Measurements from ENCODE around the gene NLGN1. TPM values are rescaled to one million over a fixed set of nuclear protein-coding genes. Genes with fewer than 3 reads are reported as not detected.

NLGN1 gene
- total and polyA plus RNA-seq, 7 experiments from 2014 or later, result not detected

DNA sequence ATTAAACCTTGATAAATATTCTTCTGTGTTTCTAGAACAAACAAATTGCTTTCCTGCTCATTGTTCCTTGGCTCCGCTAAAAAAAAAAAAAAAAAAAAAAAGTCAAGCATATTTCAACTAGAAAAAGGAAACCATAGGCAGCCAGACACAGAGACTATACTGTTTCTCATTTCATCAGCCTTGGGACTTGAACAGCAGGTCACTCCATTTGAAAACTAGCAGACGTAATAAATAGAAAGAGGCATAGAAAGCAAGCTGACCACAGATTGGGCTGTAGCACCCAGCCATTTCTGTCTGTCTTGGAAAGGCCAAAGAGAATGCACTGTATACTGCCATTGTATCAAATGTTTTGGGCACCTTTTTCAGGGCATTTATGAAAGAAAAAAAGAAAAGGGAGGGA, 697.1 kb downstream of the NLGN1 start:
- no peaks in the 10 kb centered on the region for H3K4me1 ChIP-seq (ENCODE audit: control insufficient read depth in 2 of 2, insufficient read depth in 2 of 2, low read length in 2 of 2)
- no peaks in the 10 kb centered on the region for H3K4me1 Mint-ChIP-seq
- no peaks in the 10 kb centered on the region for H3K36me3 Mint-ChIP-seq
- ChIA-PET POLR2A (no interaction called here), CTCF (no interaction called here)
- ATAC-seq, result no peak
- H3K4me3 ChIP-seq (ENCODE audit: low read length), result no peak overlapping the region
- no peak for DNase-seq
- intact Hi-C loops (cut with micrococcal nuclease), result no loop called here
- H3K27ac ChIP-seq (ENCODE audit: low read depth, low read length), result no peak overlapping the region
- no peaks in the 10 kb centered on the region for H3K27me3 ChIP-seq (ENCODE audit: control insufficient read depth in 2 of 2, insufficient read depth in 2 of 2, low read length in 2 of 2)
- H3K36me3 ChIP-seq (ENCODE audit: control insufficient read depth in 2 of 3, insufficient read depth in 3 of 3, low read length in 3 of 3), result no peaks in the 10 kb centered on the region
- no peak overlapping the region for H3K4me3 Mint-ChIP-seq
- no peak overlapping the region for H3K27ac Mint-ChIP-seq
- no peaks in the 10 kb centered on the region for H3K9me3 ChIP-seq (ENCODE audit: control insufficient read depth in 2 of 3, low read length in 3 of 3)
- H3K27me3 Mint-ChIP-seq, result no peaks in the 10 kb centered on the region
- peaks cover 0 to 5% (median 0%) of the 10 kb centered on the region in 11 donors for H3K9me3 Mint-ChIP-seq

DNA sequence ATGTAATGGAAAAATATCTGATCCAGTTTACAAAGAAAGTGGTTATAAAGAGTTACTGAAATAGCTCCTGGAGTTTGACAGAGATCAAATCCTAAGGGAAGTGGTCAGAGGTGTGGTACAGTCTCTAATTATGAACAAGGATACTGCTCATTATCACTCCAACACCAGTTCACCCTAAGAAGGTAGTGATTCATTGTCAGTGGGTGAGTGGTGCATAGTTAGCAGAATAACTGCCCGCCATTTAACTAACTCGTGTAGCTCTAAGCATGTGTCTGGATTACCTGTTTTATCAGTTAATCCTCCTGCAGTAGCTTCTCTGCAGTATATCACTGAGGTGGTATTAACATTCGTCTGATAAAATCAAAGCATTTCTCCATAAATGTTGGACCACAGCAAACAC, 700.1 kb downstream of the NLGN1 start:
- H3K27me3 Mint-ChIP-seq, result no peaks in the 10 kb centered on the region
- CTCF ChIA-PET, result no interaction called here

DNA sequence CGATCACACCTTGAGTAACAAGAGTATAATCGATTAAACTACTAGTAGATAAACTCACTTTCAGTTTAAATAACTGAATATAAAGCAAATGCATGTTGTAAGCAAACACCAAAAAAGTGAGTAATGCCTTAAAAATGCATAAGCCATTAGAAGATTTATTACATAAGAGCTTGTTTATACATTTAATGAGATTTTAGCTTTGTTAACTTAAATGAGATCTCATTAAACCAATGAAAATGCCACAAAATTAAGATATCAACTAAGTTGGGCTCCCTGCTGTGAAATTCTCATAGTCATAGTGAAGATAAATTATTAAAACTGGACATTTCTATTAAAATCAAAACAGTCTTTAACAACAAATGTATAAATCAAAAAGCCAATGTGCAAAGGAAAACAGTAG, 701.2 kb downstream of the NLGN1 start:
- no peak overlapping the region for H3K4me3 Mint-ChIP-seq
- intact Hi-C loops (cut with micrococcal nuclease), result no loop called here
- H3K36me3 Mint-ChIP-seq, result no peaks in the 10 kb centered on the region
- Histone ChIP-seq H3K36me3 (ENCODE audit: control insufficient read depth in 2 of 3, insufficient read depth in 3 of 3, low read length in 3 of 3) (no peaks in the 10 kb centered on the region), H3K27me3 (ENCODE audit: control insufficient read depth in 2 of 2, insufficient read depth in 2 of 2, low read length in 2 of 2) (no peaks in the 10 kb centered on the region), H3K9me3 (ENCODE audit: control insufficient read depth in 2 of 3, low read length in 3 of 3) (no peaks in the 10 kb centered on the region), H3K4me3 (ENCODE audit: low read length) (no peak overlapping the region), H3K4me1 (ENCODE audit: control insufficient read depth in 2 of 2, insufficient read depth in 2 of 2, low read length in 2 of 2) (no peaks in the 10 kb centered on the region), H3K27ac (ENCODE audit: low read depth, low read length) (no peak overlapping the region)
- H3K4me1 Mint-ChIP-seq, result no peaks in the 10 kb centered on the region
- no peak overlapping the region for H3K27ac Mint-ChIP-seq
- H3K9me3 Mint-ChIP-seq, result peaks cover 0 to 6% (median 0%) of the 10 kb centered on the region in 11 donors
- ChIA-PET POLR2A (no interaction called here), CTCF (no interaction called here)
- no peak for ATAC-seq
- no peaks in the 10 kb centered on the region for H3K27me3 Mint-ChIP-seq
- no peak for DNase-seq

More for the DNA sequence above, 700.1 kb downstream of the NLGN1 start:
- DNase-seq, result no peak
- no peaks in the 10 kb centered on the region for H3K36me3 ChIP-seq (ENCODE audit: control insufficient read depth in 2 of 3, insufficient read depth in 3 of 3, low read length in 3 of 3)
- no peak overlapping the region for H3K27ac ChIP-seq (ENCODE audit: low read depth, low read length)
- peaks cover 0 to 6% (median 0%) of the 10 kb centered on the region in 11 donors for H3K9me3 Mint-ChIP-seq
- H3K4me1 Mint-ChIP-seq, result no peaks in the 10 kb centered on the region
- no peaks in the 10 kb centered on the region for H3K9me3 ChIP-seq (ENCODE audit: control insufficient read depth in 2 of 3, low read length in 3 of 3)
- no peak overlapping the region for H3K4me3 Mint-ChIP-seq
- intact Hi-C loops (cut with micrococcal nuclease), result no loop called here
- no peak overlapping the region for H3K27ac Mint-ChIP-seq
- no peaks in the 10 kb centered on the region for H3K36me3 Mint-ChIP-seq
- POLR2A ChIA-PET, result no interaction called here
- ATAC-seq, result no peak
- no peaks in the 10 kb centered on the region for H3K4me1 ChIP-seq (ENCODE audit: control insufficient read depth in 2 of 2, insufficient read depth in 2 of 2, low read length in 2 of 2)
- no peaks in the 10 kb centered on the region for H3K27me3 ChIP-seq (ENCODE audit: control insufficient read depth in 2 of 2, insufficient read depth in 2 of 2, low read length in 2 of 2)
- H3K4me3 ChIP-seq (ENCODE audit: low read length), result no peak overlapping the region

DNA sequence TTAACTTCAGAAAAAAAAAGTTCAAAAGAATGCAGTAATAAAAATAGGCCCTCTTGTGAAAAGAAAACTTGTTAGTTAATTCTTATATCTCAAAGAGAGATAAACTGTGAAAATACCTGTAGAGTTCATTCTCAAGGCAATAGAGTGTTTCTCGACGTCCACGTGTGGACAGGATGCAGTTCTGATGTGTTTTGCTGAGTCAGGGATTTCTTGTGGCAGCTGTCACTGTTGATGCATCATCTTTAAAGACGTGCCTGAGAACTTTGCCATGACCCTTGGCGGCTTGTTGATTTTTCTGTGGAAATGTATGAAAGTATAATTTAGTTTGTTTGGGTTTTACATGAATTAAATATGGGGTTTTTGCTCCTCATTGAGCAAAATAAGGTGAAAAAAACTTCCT, 702.2 kb downstream of the NLGN1 start:
- H3K27ac Mint-ChIP-seq, result no peak overlapping the region
- H3K27ac ChIP-seq (ENCODE audit: low read depth, low read length), result no peak overlapping the region
- H3K27me3 Mint-ChIP-seq, result no peaks in the 10 kb centered on the region
- no peaks in the 10 kb centered on the region for H3K4me1 ChIP-seq (ENCODE audit: control insufficient read depth in 2 of 2, insufficient read depth in 2 of 2, low read length in 2 of 2)
- DNase-seq, result no peak
- H3K9me3 Mint-ChIP-seq, result peaks cover 0 to 7% (median 0%) of the 10 kb centered on the region in 11 donors
- no peaks in the 10 kb centered on the region for H3K36me3 Mint-ChIP-seq
- no peaks in the 10 kb centered on the region for H3K36me3 ChIP-seq (ENCODE audit: control insufficient read depth in 2 of 3, insufficient read depth in 3 of 3, low read length in 3 of 3)
- no peak overlapping the region for H3K4me3 ChIP-seq (ENCODE audit: low read length)
- CTCF ChIA-PET, result no interaction called here
- no peaks in the 10 kb centered on the region for H3K9me3 ChIP-seq (ENCODE audit: control insufficient read depth in 2 of 3, low read length in 3 of 3)
- no peak for ATAC-seq
- no peaks in the 10 kb centered on the region for H3K27me3 ChIP-seq (ENCODE audit: control insufficient read depth in 2 of 2, insufficient read depth in 2 of 2, low read length in 2 of 2)
- H3K4me3 Mint-ChIP-seq, result no peak overlapping the region
- H3K4me1 Mint-ChIP-seq, result no peaks in the 10 kb centered on the region
- intact Hi-C loops (cut with micrococcal nuclease), result no loop called here
- POLR2A ChIA-PET, result no interaction called here

DNA sequence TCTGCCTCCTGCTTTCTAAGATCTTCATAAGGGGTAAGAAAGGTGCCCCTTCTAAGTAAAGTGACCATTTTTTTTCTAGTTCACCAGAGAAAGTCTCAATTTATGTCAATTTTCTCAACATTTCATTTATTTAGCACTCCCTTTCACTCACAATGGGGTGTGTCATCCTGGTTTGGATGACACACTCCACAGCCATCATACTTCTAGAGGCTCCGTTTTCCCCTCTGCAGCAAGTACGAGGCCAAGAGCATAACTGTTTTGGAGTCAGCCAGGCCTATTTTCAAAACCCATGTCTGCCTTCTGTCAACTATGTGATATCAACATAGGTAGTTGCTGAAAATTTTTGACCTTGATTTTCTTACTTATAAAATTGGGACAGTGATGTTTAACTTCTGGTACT, 703.2 kb downstream of the NLGN1 start:
- no peak for ATAC-seq
- no peaks in the 10 kb centered on the region for H3K4me1 ChIP-seq (ENCODE audit: control insufficient read depth in 2 of 2, insufficient read depth in 2 of 2, low read length in 2 of 2)
- Mint-ChIP-seq H3K4me3 (no peak overlapping the region), H3K27me3 (no peaks in the 10 kb centered on the region), H3K4me1 (no peaks in the 10 kb centered on the region), H3K27ac (no peak overlapping the region), H3K36me3 (no peaks in the 10 kb centered on the region), H3K9me3 (peaks cover 0 to 8% (median 0%) of the 10 kb centered on the region in 11 donors)
- no peaks in the 10 kb centered on the region for H3K27me3 ChIP-seq (ENCODE audit: control insufficient read depth in 2 of 2, insufficient read depth in 2 of 2, low read length in 2 of 2)
- no peak overlapping the region for H3K4me3 ChIP-seq (ENCODE audit: low read length)
- no peak overlapping the region for H3K27ac ChIP-seq (ENCODE audit: low read depth, low read length)
- POLR2A ChIA-PET, result no interaction called here
- no peak for DNase-seq
- H3K9me3 ChIP-seq (ENCODE audit: control insufficient read depth in 2 of 3, low read length in 3 of 3), result no peaks in the 10 kb centered on the region
- CTCF ChIA-PET, result no interaction called here
- H3K36me3 ChIP-seq (ENCODE audit: control insufficient read depth in 2 of 3, insufficient read depth in 3 of 3, low read length in 3 of 3), result no peaks in the 10 kb centered on the region
- intact Hi-C loops (cut with micrococcal nuclease), result no loop called here

DNA sequence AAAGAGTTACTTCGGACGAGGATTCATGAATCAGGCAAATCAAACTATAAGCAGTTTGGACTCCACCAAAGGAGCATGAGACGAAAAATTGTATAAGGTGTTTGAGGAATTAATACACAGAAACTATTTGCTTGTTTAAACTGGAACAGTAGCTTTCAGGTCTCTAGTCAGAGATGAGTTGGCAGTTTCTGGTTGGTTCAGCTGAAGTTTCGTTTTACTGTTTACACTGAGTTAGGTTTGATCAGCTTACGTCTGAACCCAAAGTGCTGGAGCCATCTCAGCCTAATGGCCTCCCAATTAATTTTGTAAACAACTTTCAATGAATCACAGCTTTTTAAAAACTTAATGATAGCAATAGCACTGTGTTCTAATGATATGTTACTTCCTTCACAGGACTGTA, 703.7 kb downstream of the NLGN1 start:
- Mint-ChIP-seq H3K9me3 (peaks cover 0 to 8% (median 0%) of the 10 kb centered on the region in 11 donors), H3K4me3 (no peak overlapping the region), H3K36me3 (no peaks in the 10 kb centered on the region), H3K27me3 (no peaks in the 10 kb centered on the region), H3K27ac (no peak overlapping the region), H3K4me1 (no peaks in the 10 kb centered on the region)
- no peaks in the 10 kb centered on the region for H3K4me1 ChIP-seq (ENCODE audit: control insufficient read depth in 2 of 2, insufficient read depth in 2 of 2, low read length in 2 of 2)
- POLR2A ChIA-PET, result no interaction called here
- H3K9me3 ChIP-seq (ENCODE audit: control insufficient read depth in 2 of 3, low read length in 3 of 3), result no peaks in the 10 kb centered on the region
- intact Hi-C loops (cut with micrococcal nuclease), result no loop called here
- CTCF ChIA-PET, result no interaction called here
- no peaks in the 10 kb centered on the region for H3K27me3 ChIP-seq (ENCODE audit: control insufficient read depth in 2 of 2, insufficient read depth in 2 of 2, low read length in 2 of 2)
- ATAC-seq (no peak), DNase-seq (no peak)
- H3K4me3 ChIP-seq (ENCODE audit: low read length), result no peak overlapping the region
- H3K36me3 ChIP-seq (ENCODE audit: control insufficient read depth in 2 of 3, insufficient read depth in 3 of 3, low read length in 3 of 3), result no peaks in the 10 kb centered on the region
- H3K27ac ChIP-seq (ENCODE audit: low read depth, low read length), result no peak overlapping the region

DNA sequence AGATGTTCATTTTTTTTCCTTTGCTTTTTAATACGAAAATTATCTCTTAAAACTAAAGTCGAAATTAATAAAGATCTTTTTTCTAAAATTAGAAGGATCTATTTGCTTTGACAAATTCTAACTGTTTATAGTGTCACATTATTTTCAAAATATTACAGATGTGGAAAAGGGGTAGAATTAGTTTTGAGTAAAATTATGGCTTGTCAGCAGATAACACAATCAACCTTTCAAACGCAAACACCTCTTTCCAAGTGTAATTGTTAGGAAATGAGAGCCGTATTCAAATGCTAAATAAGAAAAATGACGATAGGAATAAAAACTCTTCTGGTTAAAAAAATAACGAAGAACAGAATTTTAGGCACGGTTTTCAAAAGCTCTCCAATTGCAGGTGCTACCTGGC, 704.7 kb downstream of the NLGN1 start:
- Histone ChIP-seq H3K4me3 (ENCODE audit: low read length) (no peak overlapping the region), H3K36me3 (ENCODE audit: control insufficient read depth in 2 of 3, insufficient read depth in 3 of 3, low read length in 3 of 3) (no peaks in the 10 kb centered on the region), H3K4me1 (ENCODE audit: control insufficient read depth in 2 of 2, insufficient read depth in 2 of 2, low read length in 2 of 2) (no peaks in the 10 kb centered on the region), H3K9me3 (ENCODE audit: control insufficient read depth in 2 of 3, low read length in 3 of 3) (no peaks in the 10 kb centered on the region), H3K27me3 (ENCODE audit: control insufficient read depth in 2 of 2, insufficient read depth in 2 of 2, low read length in 2 of 2) (no peaks in the 10 kb centered on the region), H3K27ac (ENCODE audit: low read depth, low read length) (no peak overlapping the region)
- ATAC-seq (no peak), DNase-seq (no peak)
- H3K36me3 Mint-ChIP-seq, result no peaks in the 10 kb centered on the region
- no peaks in the 10 kb centered on the region for H3K4me1 Mint-ChIP-seq
- no peak overlapping the region for H3K27ac Mint-ChIP-seq
- intact Hi-C loops (cut with micrococcal nuclease), result no loop called here
- no peaks in the 10 kb centered on the region for H3K27me3 Mint-ChIP-seq
- H3K4me3 Mint-ChIP-seq, result no peak overlapping the region
- ChIA-PET CTCF (no interaction called here), POLR2A (no interaction called here)
- peaks cover 0 to 8% (median 0%) of the 10 kb centered on the region in 11 donors for H3K9me3 Mint-ChIP-seq
